Upper lobe of left lung (tissue), 4 donors: ENCODE data around the gene RHOT2.

Experiments
- EP300 ChIP-seq, 4 donors: sonication (generic); formaldehyde crosslinking; IDR thresholded peaks; one replicate each; pipeline ENCODE4 v1.5.1; 2017; ENCODE audit warnings: antibody characterized with exemption in 4 of 4, control low read depth in 2 of 4
- POLR2A ChIP-seq, 4 donors: fragments of 450-650 bp; IDR thresholded peaks; one replicate each; pipeline ENCODE4 v1.5.1; 2016 to 2017; ENCODE audit warnings: antibody characterized with exemption in 4 of 4, mild to moderate bottlenecking in 2 of 4
- TF ChIP-seq, protein P1 (sequence below), 6 experiments: fragments of 450-650 bp in 4 of 6; fragments of 200-600 bp in 2 of 6; sonication (generic) in 2 of 6; IDR thresholded peaks; one replicate each; pipeline ENCODE4 v1.5.1; 2016 to 2019; ENCODE audit warnings: antibody characterized with exemption in 6 of 6

DNA sequence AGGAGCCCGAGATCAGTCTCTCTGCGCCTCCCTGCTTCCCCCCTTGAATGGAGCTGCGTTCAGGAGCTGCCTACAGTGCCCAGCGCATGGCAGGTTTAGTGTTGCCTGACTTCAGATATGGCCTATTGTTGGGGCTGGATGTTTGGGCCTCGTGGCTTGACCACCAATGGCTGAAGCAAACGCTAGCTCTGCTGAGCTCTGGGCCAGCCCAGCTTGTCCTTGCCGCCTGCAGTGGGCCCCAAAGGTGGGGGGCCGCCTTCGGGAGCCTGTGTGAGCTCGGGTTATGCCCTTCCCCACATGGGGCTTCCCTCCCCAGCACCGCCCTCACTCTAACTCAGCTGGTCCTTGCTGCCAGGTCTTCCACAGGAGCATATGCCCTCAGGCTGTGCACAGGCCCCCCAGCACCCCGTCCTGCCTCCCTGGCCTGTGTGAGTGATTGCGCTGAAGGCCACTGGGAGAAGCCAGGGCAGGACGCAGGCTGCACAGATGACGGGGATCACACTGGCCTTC, 29.8 kb upstream of the RHOT2 start:
- TF ChIP-seq, protein P1, sequence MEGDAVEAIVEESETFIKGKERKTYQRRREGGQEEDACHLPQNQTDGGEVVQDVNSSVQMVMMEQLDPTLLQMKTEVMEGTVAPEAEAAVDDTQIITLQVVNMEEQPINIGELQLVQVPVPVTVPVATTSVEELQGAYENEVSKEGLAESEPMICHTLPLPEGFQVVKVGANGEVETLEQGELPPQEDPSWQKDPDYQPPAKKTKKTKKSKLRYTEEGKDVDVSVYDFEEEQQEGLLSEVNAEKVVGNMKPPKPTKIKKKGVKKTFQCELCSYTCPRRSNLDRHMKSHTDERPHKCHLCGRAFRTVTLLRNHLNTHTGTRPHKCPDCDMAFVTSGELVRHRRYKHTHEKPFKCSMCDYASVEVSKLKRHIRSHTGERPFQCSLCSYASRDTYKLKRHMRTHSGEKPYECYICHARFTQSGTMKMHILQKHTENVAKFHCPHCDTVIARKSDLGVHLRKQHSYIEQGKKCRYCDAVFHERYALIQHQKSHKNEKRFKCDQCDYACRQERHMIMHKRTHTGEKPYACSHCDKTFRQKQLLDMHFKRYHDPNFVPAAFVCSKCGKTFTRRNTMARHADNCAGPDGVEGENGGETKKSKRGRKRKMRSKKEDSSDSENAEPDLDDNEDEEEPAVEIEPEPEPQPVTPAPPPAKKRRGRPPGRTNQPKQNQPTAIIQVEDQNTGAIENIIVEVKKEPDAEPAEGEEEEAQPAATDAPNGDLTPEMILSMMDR (IDR thresholded peaks at IDR 0.05) = no peak
- TF ChIP-seq EP300 (IDR thresholded peaks at IDR 0.05) (no peak), POLR2A (IDR thresholded peaks at IDR 0.05) (no peak)
